A549 treated with AZD9567 at 1 μM for 4 hours (cell line): ENCODE measurements around the gene ATXN7L3B. TPM values are rescaled to one million over a fixed set of nuclear protein-coding genes. Genes with fewer than 3 reads are reported as not detected.

Experiments
- total RNA-seq: library from RNA; stranded (reverse); fragments of 200-300 nt; extraction: Qiagen RNA extraction; gene quantifications from 5 replicates; pipeline ENCODE4 v1.2.3, GENCODE V29; 2022; ENCODE audit not compliant: insufficient read depth

ATXN7L3B gene
- total RNA-seq: 12.4 to 15.5 TPM (median 14.9 TPM) in 5 replicates

GRCh38 chr12:74537707-74538385 is at the start of gene ATXN7L3B:
ATXN7L3B (plus strand) TSS chr12:74537835; CDS start chr12:74538113, 278 bp downstream.

